ELF-1 (cell line): ENCODE measurements around the gene PRPF4.
"Not testable (repeated sequence)": the region's sequence is repeated elsewhere in the genome, so short reads cannot be mapped to it uniquely, and the experiment has no call there.

Experiments
- DNase-seq: peaks from one replicate; pipeline ENCODE4 v3.0.0-alpha.2; 2016; ENCODE audit warnings: low read depth, low spot score

The PRPF4 gene

GRCh38 chr9:113267911-113268566 is 7.4 kb upstream of the PRPF4 start:
- no peak for DNase-seq

DNA sequence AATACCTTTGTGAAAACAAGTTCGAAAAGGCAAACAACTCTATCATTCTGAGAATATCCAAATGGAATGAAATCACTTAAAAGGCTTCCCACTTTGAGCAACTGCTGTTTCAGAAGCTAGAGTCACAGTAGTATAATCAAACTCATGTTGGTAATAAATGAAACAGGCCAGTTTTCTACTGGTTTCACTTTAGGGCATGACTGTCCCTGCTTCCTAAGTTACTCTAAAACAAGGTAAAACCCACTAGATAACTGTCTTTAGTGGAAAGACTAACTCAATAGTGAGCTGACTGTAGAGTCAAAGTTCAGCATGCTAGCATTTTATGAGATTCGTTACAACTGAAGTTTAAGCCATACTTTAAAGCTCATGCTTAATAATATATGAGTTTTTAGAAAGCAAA is 6.1 kb upstream of the PRPF4 start:
- no peak for DNase-seq

GRCh38 chr9:113269871-113270270 is 5.6 kb upstream of the PRPF4 start:
- DNase-seq: no peak

GRCh38 chr9:113274474-113275156 is 843 bp upstream of the PRPF4 start:
- peak; percentile 58 for DNase-seq

GRCh38 chr9:113278840-113279239 is 3.4 kb downstream of the PRPF4 start:
- no peak for DNase-seq

GRCh38 chr9:113281356-113281755 is 5.9 kb downstream of the PRPF4 start:
- no peak for DNase-seq

- DNase-seq: no peak
Observed at GRCh38 chr9:113289091-113289490, 13.6 kb downstream of the PRPF4 start.

- DNase-seq: no peak
Observed at GRCh38 chr9:113290052-113290607, 14.7 kb downstream of the PRPF4 start.

DNA sequence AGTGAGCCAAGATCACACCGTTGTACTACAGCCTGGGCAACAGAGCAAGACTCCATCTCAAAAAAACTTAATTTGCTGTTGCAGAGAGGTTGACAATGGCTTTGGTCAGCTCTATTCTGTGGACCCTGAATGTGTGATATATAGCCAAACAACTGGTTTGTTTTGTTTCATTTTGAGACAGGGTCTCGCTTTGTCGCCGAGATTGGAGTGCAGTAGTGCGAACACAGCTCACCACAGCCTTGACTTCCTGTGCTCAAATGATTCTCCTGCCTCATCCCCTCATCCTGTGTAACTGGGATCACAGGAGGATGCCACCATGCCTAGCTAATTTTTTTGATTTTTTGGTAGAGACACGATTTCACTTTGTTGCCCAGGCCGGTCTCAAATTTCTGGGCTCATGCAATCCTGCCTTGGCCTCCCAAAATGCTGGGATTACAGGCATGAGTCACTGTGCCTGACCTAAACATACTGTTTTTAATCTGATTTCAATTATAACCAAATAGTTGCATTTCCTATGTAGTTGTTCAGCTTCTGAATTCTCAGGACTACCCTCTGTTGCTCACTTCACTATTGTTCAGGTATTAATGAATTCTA is 17.9 kb downstream of the PRPF4 start:
- DNase-seq: no peak

- DNase-seq: not testable (repeated sequence)
Observed at GRCh38 chr9:113296247-113296646, 20.8 kb downstream of the PRPF4 start.

GRCh38 chr9:113296796-113297558 is 21.5 kb downstream of the PRPF4 start:
- no peak for DNase-seq

GRCh38 chr9:113298311-113298710 is 22.9 kb downstream of the PRPF4 start:
- no peak for DNase-seq

- DNase-seq: peak; percentile 36
Observed at GRCh38 chr9:113298924-113299770, 23.7 kb downstream of the PRPF4 start.

DNA sequence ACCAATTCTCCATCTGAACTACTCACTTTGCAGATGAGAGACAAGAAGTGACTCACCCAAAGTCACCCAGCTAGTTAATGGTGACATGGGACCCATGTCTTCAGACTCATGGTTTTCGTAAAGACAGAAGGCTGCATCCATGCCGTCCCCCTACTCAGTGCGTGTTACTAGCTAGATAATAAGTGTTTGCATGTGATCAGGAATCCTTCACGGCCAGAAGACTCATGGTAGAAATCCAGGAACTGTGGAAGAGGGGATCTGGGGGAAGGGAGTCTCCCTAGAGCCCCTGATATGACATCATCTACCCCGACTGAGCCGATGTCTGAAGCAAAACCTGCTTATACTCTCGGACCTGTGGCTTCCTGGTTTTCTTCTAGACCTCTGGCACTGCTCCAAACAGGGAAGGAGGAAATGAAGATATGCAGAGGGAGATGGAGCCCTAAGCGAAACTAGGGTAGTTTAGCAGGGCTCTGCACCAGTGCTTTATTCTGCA is 24.4 kb downstream of the PRPF4 start:
- DNase-seq: no peak

- DNase-seq: no peak
Observed at GRCh38 chr9:113301548-113301947, 26.1 kb downstream of the PRPF4 start.

DNA sequence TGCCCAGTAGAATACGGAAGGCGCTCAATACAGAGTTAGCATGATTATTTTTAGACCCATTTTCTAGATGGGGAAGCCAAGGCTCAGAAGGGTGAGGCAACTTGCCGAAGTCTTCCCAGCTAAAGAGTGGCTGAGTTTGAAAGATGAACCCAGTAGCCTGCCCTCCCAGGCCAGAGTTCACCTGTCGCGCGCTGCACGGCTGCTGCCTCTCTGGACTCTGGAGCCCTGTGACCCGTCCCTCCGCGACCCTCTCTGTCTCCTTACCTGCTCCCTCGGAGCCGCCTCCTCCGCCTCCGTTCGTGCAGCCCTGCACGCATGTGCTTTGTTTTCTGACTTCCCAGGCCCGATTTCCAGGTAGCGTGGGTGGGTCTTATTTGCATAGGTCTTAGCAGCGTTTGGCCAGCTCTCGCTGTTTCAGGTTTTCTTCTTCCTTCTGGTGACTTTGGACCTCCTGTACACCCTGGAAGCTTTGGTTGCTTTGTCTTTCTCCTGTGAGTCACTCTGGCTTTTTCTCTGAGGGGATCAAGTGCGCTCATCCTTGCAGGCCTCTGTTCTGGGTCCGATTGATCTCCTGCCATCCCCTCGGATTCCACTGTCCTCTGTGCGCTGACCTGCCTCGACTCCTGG is 27.4 kb downstream of the PRPF4 start, which contains the start of gene RNF183:
Gene RNF183, minus strand, starts transcription at position 585 of the 627 bp plus-strand sequence. CDS start 5,192 bp downstream, outside the sequence.
- peak; percentile 30 for DNase-seq

GRCh38 chr9:113306566-113306965 is 31.1 kb downstream of the PRPF4 start:
- no peak for DNase-seq

DNA sequence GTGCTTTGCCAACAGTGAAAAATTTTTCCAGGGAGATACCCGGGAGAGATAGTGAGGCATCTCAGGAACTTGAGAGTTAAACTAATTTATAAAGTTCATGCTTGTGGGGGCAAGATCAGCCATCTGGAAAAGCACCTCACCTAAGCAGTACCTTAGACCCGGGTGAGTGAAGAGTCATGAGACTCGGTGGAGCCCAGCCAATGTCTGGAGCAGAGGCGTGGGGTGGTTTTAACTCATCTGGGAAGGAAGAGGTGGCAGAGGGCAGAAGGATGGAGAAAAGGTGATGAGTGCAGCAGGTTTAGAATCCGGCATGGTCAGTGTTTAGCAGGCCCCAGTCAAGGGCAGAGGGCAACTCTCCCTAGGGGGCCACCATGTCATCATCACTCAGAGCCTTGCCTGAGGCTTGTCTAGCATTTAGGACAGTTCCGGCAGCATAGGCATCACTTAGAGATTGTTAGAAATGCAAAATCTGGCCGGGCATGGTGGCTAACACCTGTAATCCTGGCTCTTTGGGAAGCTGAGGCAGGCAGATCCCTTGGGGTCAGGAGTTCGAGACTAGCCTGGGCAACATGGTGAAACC is 32.0 kb downstream of the PRPF4 start:
- DNase-seq: peak; percentile 60

DNA sequence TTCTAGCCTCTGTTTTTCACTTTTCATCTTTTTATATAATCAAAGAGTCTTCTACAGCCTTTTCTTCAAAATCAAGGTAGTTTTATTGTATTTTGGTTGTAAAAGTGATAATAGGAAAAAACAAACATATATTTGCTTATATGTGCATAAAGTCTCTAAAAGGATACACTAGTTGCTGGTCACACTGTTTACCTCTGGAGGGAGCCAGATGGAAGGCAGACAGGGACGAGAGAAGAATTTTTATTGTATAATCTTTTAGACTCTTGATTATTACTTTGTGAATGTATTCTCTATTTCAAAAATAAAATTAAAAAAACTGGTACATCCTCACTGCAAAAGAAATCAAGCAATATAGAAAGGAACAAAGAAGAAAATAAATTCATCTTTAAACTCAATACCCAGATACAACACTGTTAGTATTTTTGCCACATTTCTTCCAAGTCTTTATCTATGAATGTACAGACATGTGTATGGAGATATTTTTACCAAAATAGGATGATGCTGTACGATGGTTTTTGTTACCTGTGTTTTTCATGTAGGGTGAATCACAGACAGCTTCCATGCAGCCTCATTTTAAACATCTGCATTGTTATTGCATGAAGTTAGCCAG is 33.9 kb downstream of the PRPF4 start:
- DNase-seq: no peak
